MG63 (cell line): ENCODE measurements around the gene ATP2B2. TPM values are rescaled to one million over a fixed set of nuclear protein-coding genes. Genes with fewer than 3 reads are reported as not detected.
A peak's percentile ranks its signal among the peaks of the same experiment; 100 is the strongest.

Experiments used
- DNase-seq: peaks from one replicate; pipeline ENCODE4 v3.0.0-alpha.2; 2020
- H3K27me3 ChIP-seq: fragments of 250-450 bp; sonication (Bioruptor Pico); 2 replicates; pipeline ENCODE4 v1.5.1; 2020; ENCODE audit warnings: mild to moderate bottlenecking, moderate library complexity
- H3K36me3 ChIP-seq: fragments of 250-450 bp; sonication (Bioruptor Pico); 2 replicates; pipeline ENCODE4 v1.5.1; 2020; ENCODE audit warnings: mild to moderate bottlenecking, moderate library complexity
- H3K4me3 ChIP-seq: fragments of 250-450 bp; sonication (Bioruptor Pico); 2 replicates; pipeline ENCODE4 v1.5.1; 2020; ENCODE audit warnings: mild to moderate bottlenecking, moderate library complexity
- H3K9me3 ChIP-seq: fragments of 250-450 bp; sonication (Bioruptor Pico); 2 replicates; pipeline ENCODE4 v1.5.1; 2020; ENCODE audit warnings: mild to moderate bottlenecking, moderate library complexity
- total RNA-seq: library from RNA; depleted of rRNA; stranded (reverse); fragments of >200 nt; shearing (Covaris generic); gene quantifications from 2 replicates; pipeline ENCODE4 v1.2.3, GENCODE V29; 2014; ENCODE audit warnings: low replicate concordance

Gene ATP2B2
- total RNA-seq, 1 experiment from 2014 or later = 0.03 TPM

- H3K4me3 ChIP-seq = no peak overlapping the region; the same call in 1 of the 2 replicates
- H3K9me3 ChIP-seq = no peaks in the 10 kb centered on the region
- DNase-seq = no peak
- no peaks in the 10 kb centered on the region for H3K27me3 ChIP-seq
- peaks cover 17% of the 10 kb centered on the region for H3K36me3 ChIP-seq
These were observed 183.6 kb downstream of the ATP2B2 start for GRCh38 chr3:10321630-10322351.

DNA sequence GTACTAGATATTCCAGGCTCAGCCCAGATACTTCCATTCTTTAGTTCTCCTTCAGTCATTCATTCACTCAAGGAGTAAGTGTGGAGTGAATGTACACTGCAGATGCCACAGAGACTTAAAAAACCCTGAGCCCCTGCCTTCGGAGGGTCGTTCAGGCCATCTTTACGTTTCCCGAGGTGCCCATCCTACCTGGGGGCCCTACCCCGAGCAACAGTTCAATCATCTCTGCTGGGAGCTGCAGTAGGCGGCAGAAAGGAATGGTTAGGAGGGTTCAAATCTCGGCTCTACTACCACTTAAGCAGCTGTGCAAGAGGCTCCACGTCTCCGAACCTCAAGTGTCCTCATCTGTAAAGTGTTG, 185.1 kb downstream of the ATP2B2 start:
- DNase-seq = no peak
- Histone ChIP-seq H3K36me3 (peaks cover 23% of the 10 kb centered on the region), H3K9me3 (no peaks in the 10 kb centered on the region), H3K4me3 (peak overlapping the region; percentile 97), H3K27me3 (no peaks in the 10 kb centered on the region)

- Histone ChIP-seq H3K27me3 (no peaks in the 10 kb centered on the region), H3K4me3 (peak overlapping the region; percentile 97), H3K36me3 (peaks cover 23% of the 10 kb centered on the region), H3K9me3 (no peaks in the 10 kb centered on the region)
- no peak for DNase-seq
These were observed 185.6 kb downstream of the ATP2B2 start for GRCh38 chr3:10319804-10320203.

DNA sequence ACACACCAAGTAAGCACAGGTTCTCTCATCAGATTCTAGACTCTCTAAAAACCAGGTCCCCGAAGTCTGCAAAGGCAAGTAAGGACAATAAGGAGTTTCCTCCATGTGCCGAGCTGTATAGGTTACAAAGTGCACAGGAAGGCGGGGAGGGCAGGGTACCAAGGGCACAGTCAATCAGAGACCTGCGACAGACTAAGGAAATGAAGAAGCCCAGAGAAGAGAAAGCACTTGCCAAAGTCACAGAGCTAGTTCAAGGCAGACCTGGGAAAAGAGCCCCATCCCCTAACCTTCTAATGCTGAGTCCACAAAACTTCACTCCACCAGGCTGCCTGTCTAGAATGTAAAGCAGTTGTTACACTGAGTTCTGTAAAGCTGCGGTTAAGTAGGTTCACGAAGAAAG, 186.1 kb downstream of the ATP2B2 start:
- no peaks in the 10 kb centered on the region for H3K27me3 ChIP-seq
- no peak for DNase-seq
- H3K9me3 ChIP-seq = no peaks in the 10 kb centered on the region
- H3K4me3 ChIP-seq = no peak overlapping the region
- peaks cover 23% of the 10 kb centered on the region for H3K36me3 ChIP-seq

- DNase-seq = no peak
- Histone ChIP-seq H3K36me3 (peaks cover 26% of the 10 kb centered on the region), H3K27me3 (no peaks in the 10 kb centered on the region), H3K9me3 (no peaks in the 10 kb centered on the region), H3K4me3 (no peak overlapping the region)
These were observed 187.4 kb downstream of the ATP2B2 start for GRCh38 chr3:10317961-10318350.

- no peak overlapping the region for H3K4me3 ChIP-seq
- H3K36me3 ChIP-seq = peaks cover 31% of the 10 kb centered on the region
- H3K27me3 ChIP-seq = no peaks in the 10 kb centered on the region
- no peak for DNase-seq
- no peaks in the 10 kb centered on the region for H3K9me3 ChIP-seq
These were observed 187.9 kb downstream of the ATP2B2 start for GRCh38 chr3:10317311-10317960.

DNA sequence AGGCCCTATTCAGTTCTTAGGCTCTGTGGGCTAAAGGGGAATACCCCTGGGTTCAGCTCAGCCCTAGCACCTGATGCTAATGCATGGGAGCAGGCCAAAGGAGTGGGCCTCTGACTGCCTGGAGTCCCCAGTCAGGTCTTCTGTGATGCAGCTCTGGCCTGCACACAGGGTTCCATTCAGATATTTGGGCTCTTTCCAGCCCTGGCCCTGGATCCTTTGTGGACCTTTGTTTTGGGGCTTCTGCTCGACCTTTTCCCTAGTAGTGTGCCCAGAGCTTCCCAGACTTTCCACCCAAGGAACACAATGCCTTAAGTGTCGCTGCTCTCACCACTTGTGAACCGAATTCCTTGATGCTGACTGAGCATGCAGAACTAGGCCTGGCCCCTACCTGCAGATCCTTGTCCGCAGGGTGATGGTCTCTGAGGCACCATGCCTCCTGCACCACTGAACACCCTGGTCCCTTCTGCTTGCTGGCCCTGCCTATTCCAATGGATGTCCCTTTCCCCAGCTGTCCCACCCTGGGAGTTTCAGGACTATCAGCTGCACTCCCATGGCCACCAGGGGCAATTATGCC, 189.5 kb downstream of the ATP2B2 start:
- DNase-seq = no peak
- no peaks in the 10 kb centered on the region for H3K27me3 ChIP-seq
- H3K4me3 ChIP-seq = no peak overlapping the region
- H3K9me3 ChIP-seq = no peaks in the 10 kb centered on the region
- peaks cover 36% of the 10 kb centered on the region for H3K36me3 ChIP-seq

DNA sequence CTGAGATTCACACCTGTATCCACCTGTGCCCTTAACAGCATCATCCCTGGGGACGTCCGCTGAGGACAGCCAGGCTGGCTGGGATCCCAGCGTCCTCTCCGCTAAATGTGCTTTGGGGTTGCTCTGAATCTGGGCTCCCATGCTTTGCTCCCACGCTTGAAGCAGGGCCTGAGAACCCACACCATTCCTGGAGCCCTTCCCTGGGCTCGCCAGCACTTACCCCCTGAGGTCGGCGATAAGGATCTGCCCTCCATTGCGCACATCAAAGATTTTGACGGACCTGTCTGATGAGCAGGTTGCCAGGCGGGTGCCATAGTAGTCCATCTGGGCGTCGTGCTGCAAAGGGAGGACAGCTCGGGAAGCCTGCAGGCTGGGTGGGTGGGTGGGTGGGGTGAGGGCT, 190.3 kb downstream of the ATP2B2 start:
- Histone ChIP-seq H3K4me3 (no peak overlapping the region), H3K27me3 (no peaks in the 10 kb centered on the region), H3K9me3 (no peaks in the 10 kb centered on the region), H3K36me3 (peaks cover 42% of the 10 kb centered on the region)
- no peak for DNase-seq

DNA sequence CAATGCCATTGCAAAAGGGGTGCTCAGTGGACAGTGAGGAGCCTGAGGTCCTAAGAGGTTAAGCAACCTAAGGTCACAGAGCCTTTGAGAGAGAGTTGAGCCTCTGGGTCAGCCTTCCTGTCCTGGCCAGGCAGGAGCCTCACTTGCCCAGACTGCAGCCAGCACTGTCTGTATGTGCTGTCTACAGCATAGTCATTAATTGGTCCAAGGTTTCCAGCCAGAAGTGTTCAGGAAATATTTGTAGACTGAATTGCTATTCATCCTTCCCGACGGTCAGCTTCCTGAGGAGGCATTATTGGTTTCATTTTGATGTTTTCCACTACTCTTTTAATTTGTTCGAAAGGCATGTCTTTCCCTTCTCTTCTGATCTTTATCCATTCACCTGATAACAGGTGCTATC, 192.5 kb downstream of the ATP2B2 start:
- Histone ChIP-seq H3K4me3 (no peak overlapping the region), H3K36me3 (peaks cover 37% of the 10 kb centered on the region), H3K27me3 (no peaks in the 10 kb centered on the region), H3K9me3 (no peaks in the 10 kb centered on the region)
- no peak for DNase-seq

DNA sequence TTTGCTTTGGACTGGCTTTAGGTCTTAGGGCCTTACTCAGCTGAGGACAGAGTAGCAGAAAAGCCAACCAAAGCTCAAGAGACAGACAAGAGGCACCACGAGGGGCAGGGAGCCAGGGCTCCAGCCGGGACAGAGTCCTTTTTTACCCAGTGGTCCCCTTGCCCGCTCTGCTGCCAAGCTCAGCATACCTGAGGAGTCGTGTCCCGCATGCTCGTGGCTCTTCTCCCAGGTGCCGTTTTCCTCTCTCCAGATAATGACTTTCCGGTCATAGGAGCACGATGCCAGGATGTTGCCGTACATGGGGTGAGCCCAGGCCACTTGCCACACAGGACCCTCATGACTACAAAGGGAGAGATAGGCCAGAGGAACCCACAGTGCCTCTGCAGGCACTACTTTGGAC, 193.0 kb downstream of the ATP2B2 start:
- Histone ChIP-seq H3K27me3 (no peaks in the 10 kb centered on the region), H3K4me3 (no peak overlapping the region), H3K36me3 (peaks cover 34% of the 10 kb centered on the region), H3K9me3 (no peaks in the 10 kb centered on the region)
- DNase-seq = no peak

DNA sequence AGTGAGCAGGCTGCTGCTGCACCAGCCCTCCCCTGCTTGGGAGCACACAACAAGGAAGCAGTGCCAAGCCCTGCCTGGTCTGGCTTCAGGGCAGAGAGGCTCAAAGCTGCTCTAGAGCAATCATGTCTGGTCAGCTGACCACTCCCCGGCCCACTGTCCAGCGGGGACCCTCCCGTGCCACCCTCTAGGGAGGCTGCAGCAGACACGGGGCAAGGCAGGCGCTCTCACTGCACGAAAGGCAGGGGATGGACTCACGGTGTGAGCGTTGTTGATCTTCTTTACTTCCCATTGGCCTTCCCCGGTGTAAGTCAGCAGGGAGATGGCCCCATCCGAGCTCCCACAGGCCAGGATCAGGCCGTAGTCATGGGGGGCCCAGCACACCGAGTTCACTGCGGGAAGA, 193.7 kb downstream of the ATP2B2 start:
- Histone ChIP-seq H3K4me3 (no peak overlapping the region), H3K9me3 (no peaks in the 10 kb centered on the region), H3K27me3 (no peaks in the 10 kb centered on the region), H3K36me3 (peaks cover 35% of the 10 kb centered on the region)
- DNase-seq = no peak

DNA sequence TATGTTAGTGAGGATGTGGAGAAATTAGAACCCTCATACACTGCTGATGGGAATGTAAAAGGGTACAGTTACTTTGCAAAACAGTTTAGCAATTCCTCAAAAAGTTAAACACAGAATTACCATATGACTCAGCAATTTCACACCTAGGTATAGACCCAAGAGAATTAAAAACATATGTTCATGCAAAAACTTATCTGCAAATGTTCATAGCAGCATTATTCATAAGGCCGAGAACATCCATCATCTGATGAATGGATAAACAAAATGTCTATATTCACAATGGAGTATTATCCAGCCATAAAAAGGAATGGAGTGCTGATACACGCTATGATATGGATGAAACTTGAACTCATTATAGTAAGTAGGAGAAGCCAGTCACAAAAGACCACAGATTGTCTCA, 194.8 kb downstream of the ATP2B2 start:
- Histone ChIP-seq H3K9me3 (no peaks in the 10 kb centered on the region), H3K36me3 (peaks cover 33% of the 10 kb centered on the region), H3K4me3 (no peak overlapping the region), H3K27me3 (no peaks in the 10 kb centered on the region)
- DNase-seq = no peak

DNA sequence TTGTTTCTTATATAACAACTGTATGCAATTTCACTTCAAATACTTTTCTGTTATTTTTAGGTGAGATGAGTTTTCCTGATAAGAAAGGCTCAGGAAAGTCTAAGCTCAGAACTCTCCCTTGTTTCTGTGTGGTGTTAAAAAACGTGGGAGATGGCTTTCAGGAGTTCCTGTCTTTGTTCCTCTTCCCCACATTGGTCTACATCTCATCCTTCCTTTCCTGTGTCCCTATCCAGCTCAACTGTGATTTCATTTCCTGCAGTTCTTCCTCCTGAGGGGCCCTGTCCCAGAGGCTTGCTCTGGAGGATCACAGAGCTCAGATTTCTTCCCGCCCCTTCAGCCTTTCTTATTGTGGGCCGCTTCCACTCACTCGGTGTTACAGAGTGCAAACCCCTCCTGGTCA, 195.7 kb downstream of the ATP2B2 start:
- H3K9me3 ChIP-seq = no peaks in the 10 kb centered on the region
- no peak overlapping the region for H3K4me3 ChIP-seq
- peaks cover 32% of the 10 kb centered on the region for H3K36me3 ChIP-seq
- no peaks in the 10 kb centered on the region for H3K27me3 ChIP-seq
- DNase-seq = no peak

- no peaks in the 10 kb centered on the region for H3K9me3 ChIP-seq
- no peaks in the 10 kb centered on the region for H3K27me3 ChIP-seq
- DNase-seq = no peak
- no peak overlapping the region for H3K4me3 ChIP-seq
- H3K36me3 ChIP-seq = peaks cover 37% of the 10 kb centered on the region
These were observed 196.7 kb downstream of the ATP2B2 start for GRCh38 chr3:10308678-10309077.

GRCh38 chr3:10306156-10306555, 199.2 kb downstream of the ATP2B2 start:
- no peaks in the 10 kb centered on the region for H3K9me3 ChIP-seq
- DNase-seq = no peak
- no peak overlapping the region for H3K4me3 ChIP-seq
- peaks cover 33% of the 10 kb centered on the region for H3K36me3 ChIP-seq
- no peaks in the 10 kb centered on the region for H3K27me3 ChIP-seq

DNA sequence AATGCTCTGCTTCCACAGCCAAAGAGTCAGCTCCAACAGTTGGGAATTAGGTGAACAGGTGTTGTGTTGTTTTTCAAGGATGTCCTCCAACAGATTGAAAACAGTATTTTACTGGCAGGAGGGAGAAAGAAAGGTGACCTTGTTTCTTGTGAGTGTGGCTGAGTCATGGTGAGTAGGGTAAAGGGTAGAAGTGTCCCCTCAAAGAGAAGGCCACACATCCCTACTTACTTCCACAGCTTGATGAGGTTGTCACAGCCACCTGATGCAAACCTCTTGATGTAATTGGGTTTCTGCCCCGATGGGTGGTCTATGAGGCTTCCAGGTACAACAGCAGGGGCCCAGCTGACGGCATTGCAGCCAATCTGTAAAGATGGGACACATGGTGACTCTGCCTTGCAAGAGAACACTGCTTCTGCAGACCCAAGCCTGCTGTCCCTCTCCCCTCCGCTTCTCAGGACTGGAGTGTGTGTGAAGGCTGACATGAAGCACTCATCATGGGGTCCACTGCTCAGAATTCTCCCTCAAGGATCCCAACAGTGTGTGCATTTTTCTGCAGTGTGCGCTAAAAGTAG, 200.0 kb downstream of the ATP2B2 start:
- Histone ChIP-seq H3K36me3 (peaks cover 30% of the 10 kb centered on the region), H3K4me3 (no peak overlapping the region), H3K9me3 (no peaks in the 10 kb centered on the region), H3K27me3 (no peaks in the 10 kb centered on the region)
- DNase-seq = no peak

DNA sequence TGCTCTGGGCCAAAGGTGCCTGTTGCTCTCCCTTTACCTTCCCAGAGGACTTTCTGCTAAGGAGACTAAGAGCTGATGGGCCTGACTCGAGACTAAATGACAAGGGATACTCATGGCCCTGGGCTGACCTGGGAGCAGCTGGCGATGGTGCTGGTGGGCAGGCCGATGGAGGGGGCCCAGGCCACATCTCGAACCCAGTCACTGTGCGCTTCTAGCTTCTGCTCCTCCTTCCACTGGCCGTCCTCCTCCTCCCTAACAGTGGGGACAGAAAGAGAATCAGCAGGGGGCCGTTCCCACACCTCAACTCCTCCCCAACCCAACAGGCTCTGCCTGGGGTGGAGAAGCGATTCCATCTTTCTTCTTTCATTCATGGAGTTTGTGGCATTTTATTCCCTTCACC, 200.5 kb downstream of the ATP2B2 start:
- peaks cover 25% of the 10 kb centered on the region for H3K36me3 ChIP-seq
- no peaks in the 10 kb centered on the region for H3K9me3 ChIP-seq
- H3K27me3 ChIP-seq = no peaks in the 10 kb centered on the region
- no peak for DNase-seq
- no peak overlapping the region for H3K4me3 ChIP-seq

GRCh38 chr3:10303785-10304184, 201.6 kb downstream of the ATP2B2 start:
- Histone ChIP-seq H3K4me3 (no peak overlapping the region), H3K27me3 (no peaks in the 10 kb centered on the region), H3K9me3 (no peaks in the 10 kb centered on the region), H3K36me3 (peaks cover 20% of the 10 kb centered on the region)
- DNase-seq = no peak
